ENCODE results near the gene RNF208.
"Not testable (repeated sequence)": the region's sequence is repeated elsewhere in the genome, so short reads cannot be mapped to it uniquely, and the experiment has no call there.

RNF208 gene, protein sequence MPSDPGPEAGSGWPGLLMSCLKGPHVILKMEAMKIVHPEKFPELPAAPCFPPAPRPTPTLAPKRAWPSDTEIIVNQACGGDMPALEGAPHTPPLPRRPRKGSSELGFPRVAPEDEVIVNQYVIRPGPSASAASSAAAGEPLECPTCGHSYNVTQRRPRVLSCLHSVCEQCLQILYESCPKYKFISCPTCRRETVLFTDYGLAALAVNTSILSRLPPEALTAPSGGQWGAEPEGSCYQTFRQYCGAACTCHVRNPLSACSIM

DNA sequence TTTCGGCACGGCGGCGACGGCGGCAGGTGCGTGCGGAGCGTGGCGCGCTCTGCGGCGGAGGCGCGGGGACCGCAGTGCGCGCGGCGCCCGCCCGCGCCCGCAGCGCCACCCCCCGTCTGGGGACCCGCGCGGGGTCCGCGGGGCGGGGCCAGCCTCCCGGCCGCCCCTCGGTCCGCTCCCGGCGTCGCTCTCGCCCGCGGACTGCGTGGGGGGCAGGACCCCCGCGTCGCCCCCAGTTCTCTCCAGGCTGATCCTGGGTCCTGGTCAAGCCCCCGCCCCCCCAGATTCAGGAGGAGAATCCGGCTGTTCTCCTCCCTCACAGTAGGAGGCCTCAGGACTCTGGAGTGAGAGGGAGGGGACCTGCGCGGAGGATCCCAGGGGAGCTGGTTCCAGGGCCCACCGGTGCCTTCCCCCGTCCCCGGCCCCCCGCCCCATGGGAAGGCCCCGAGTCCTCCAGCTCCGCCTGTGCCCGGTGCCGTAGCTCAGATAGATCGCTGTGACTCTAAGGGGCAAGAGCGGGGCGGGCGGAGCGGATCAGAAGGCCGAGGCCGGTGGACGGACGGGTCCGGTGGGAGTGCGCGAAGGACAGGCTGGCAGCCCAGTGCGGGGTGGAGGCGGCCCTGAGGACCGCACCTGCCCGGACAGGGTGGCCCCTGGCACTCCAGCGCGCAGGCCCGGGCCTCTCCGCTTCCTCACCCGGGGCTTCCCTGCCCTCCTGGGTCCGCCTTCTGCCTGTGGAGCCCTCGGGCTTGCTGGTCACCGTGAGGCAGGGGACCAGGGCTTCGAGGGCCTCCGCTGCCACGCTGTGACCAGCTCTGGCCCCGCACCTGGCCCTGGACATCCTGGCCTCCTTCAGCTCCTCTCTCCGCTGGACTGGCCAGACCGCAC, at the start of gene RNF208:
Gene RNF208 (minus strand): TSS at position 51 of the 888 bp plus-strand sequence. CDS start 1,028 bp downstream, outside the sequence.
- no peak for DNase-seq

DNA sequence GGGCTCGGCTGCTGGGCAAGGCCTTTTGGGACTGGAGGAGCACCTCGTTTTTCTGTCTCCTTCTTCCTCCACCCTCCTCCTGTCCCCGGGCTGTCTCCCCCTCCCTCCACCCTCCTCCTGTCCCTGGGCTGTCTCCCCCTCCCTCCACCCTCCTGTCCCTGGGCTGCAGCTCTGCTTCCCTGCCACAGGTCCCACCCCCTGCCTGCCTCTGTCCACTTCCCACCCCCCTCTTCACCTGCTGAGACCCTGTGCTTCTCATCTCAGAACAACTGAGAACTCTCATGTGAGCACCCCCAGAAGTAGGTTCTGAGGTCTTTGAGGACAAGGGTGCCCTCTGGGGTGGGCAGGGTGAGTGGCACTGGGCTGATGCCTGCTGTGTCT, 49.6 kb upstream of the RNF208 start:
- no peak for DNase-seq

DNA sequence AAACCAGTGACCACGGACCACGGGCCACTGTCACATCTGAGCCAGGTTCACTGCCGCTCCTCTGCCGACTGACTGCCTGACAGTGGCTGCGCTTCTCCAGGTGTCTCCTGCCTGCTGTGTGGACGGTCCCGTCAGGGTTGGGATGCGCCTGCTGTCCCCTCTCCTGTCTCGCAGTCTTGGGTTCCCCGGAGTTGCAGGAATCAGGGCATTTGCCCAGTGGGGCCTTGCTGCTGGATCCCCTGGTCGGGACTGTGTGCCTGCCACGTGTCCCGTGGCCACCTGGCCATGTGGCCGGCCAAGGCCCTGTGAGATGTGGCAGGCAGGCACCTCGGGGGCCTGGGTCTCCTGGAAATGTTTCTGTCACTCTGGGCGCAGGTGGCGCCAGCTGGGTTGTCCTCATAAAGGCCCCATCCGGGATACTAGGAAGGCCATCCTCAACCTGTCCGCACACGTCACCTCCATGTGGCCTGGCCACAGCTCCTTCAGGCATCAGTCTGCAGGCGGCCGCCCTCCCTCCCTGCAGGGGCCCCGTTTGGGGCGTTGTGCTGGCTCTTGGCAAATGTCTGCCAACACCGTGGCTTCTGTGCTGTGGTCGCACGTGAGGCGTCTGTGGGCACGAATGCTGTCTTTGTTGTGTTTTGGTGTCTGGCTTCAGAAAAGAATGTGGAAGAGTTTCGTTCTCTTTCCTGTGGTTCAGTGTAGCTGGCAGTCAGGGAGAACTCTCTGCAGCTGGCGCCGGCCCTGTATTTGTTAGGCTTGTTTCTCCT, 49.1 kb upstream of the RNF208 start:
- DNase-seq: no peak

DNA sequence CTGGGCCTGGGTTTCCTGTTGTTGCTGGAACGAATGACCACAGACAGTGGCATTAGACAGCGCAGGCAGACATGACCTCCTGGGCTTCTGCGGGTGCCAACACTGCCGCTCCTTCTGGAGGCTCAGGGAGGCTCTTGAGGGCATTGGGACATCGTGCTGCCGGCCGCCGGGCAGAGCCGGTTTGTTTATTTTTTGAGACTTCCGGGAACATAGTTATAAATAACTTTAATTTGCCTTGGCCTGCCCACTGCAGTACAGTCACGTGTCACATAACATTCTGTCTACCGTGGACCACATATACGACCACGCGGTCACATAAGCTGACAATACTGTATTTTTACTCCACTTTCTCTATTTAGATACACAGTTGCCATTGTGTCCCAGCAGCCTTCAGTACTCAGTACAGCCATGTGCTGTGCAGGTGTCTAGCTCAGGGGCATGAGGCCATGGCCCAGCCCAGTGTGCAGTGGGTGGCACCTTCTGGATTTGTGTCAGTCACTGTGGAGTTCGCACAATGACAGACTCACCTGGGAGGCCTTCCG, 47.3 kb upstream of the RNF208 start:
- DNase-seq: no peak

DNA sequence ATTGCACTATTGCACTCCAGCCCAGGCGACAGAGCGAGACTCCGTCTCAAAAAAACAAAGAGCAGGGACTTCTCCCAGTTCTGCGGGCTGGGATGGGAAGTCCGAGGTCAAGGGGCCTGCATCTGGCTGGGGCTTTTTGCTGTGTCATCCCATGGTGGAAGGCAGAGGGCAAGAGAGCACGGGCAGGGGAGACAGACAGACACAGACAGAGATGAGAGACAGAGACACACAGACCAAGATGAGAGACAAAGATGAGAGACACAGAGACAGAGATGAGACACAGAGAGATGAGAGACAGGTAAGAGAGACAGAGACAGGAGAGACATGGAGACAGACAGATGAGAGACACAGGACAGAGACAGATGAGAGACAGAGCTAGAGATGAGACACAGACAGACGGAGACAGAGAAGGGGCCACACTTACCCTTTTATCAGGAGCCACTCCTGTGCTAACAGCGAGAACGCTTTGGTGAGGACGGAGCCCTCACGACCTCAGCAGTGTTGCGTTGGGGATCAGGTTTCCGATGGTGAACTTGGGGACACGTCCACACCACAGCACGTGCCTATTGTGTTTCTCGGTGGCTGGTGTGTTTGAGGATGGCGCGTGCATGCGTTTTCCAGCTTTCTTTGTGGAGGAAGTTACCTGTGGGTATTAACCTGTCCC, 46.6 kb upstream of the RNF208 start:
- no peak for DNase-seq

DNA sequence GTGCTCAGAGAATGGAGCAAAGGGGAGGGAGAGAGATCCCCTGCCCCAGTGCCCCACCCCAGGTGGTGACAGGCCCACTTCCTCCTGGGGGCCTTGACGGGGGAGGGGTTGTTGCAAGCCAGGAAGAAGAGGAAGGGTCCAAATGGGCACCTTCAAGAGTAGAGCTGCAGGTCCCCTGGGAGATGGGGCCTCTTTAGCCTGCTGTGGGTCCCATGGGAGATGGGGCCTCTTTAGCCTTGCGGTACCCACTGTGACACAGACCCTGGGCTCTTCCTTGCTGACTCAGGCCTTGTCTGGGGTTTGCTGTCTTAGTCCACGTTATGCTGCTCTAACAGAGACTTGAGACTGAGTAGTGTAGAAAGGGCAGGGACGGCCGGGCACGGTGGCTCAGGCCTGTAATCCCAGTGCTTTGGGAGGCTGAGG, 45.9 kb upstream of the RNF208 start:
- DNase-seq: no peak

DNA sequence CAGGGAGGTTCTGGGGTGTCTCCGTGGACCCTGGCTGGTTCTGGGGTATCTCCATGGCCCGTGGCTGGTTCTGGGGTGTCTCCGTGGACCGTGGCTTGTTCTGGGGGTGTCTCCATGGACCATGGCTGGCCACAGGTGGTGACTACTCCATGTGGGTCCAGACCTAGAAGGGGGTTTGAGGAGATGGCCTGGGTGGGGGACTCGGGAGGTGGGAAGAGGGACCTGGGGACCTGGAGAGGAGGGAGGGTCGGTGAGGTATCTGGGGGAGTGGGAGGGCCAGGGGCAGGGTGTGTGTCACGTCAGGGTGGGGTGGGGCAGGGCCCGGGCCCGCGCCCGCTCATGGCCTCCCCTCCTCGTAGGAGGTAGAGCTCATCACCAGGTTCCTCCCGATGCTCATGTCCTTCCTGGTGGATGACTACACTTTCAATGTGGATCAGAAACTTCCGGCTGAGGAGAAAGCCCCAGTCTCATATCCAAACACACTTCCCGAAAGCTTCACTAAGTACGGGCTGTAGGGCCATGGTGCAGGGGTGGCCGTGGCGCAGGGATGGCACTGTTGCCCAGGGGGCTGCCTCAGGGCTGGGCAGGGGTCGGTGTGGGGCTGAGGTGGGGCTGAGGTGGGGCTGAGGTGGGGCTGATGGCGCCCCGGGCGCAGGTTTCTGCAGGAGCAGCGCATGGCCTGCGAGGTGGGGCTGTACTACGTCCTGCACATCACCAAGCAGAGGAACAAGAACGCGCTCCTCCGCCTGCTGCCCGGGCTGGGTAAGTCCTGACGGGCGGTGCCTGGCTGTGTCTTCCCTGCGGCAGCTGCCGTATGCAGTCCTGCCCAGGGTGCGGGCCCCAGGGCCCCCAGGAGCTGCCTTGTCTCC, 44.8 kb upstream of the RNF208 start:
- DNase-seq: no peak

DNA sequence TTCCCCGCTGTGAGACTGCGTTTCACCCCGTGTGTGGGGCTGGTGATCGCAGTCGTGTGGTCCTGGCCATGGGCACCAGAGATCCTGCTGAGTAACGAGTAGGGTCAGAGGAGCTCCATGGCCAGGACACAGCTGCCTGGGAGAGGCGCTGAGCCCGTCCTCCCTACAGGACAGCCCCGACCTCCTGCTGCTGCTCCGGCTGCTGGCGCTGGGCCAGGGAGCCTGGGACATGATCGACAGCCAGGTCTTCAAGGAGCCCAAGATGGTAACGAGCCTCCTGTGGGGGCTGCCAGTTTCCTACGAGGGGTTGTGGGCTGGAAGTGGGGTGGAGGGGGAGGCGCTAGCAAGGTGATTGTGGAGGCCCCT, 44.1 kb upstream of the RNF208 start:
- DNase-seq: no peak

DNA sequence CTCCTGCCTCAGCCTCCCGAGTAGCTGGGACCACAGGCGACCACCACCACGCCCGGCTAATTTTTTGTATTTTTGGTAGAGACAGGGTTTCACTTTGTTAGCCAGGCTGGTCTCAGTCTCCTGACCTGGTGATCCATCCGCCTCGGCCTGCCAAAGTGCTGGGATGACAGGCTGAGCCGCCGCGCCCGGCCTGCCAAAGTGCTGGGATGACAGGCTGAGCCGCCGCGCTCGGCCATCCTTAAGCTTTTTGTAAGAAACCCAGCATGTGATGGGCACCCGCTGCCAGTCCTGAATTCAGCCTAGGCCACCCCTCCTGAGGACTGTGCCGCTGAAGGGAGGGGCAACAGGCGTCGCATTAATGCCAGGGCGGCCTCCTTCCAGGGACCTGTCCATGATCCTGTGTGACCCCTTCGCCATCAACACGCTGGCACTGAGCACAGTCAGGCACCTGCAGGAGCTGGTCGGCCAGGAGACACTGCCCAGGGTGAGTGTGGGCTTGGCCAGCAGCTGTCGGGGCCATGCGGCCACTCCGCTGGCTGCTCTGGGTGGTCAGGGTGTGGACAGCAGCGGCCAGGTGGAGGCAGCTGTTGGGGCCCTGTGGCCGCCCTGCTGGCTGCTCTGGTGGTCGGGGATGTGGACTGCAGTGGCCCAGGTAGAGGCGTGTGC, 43.6 kb upstream of the RNF208 start:
- no peak for DNase-seq

DNA sequence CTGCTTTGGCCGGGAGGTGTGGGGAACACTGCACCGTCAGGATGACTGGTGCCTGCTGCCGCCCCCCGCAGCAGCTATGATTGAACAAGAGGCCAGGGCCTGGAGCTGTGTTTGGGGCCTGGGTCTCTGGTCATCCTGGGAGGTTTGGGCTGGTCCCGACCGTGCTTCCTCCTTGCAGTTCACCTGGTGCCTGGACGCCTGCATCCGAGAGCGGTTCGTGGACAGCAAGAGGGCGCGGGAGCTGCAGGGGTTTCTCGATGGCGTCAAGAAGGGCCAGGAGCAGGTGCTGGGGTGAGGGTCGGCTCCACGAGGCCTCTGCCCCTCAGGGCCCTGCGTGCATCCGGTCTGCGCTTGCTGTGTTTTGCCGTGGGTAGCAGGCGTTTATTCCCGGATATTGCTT, 42.0 kb upstream of the RNF208 start:
- no peak for DNase-seq

DNA sequence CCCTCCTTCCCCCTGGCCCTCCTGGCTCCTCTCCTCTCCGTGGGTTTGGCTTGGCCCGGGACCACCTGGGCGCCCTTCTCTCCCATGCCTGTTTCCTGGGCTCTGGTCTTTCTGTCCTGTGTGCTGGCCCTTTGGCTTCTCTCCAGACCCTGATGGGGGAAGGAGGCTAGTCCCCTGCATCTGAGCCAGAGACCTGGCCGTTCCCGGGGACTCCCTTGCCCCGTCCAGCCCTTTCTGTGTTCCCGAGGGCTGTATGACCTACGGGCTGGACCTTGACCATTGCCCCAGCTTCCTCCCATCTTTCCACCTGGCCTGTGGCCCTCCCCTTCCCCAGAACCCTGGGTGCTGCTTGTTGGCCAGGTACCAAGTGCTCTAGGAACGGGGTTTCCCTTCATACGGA, 41.5 kb upstream of the RNF208 start:
- no peak for DNase-seq

DNA sequence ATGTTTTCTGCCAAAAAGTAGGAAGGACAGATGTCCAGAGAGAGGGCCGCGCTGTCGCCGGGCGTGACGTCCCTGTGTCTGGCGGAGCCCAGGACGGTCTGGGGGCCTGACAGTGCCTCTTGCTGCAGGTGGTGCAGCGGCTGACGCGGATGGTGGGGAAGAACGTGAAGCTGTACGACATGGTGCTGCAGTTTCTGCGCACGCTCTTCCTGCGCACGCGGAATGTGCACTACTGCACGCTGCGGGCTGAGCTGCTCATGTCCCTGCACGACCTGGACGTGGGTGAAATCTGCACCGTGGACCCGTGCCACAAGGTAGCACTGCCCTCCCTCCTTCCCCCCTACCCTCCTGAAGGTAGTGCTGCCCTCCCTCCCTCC, 40.9 kb upstream of the RNF208 start:
- DNase-seq: no peak

DNA sequence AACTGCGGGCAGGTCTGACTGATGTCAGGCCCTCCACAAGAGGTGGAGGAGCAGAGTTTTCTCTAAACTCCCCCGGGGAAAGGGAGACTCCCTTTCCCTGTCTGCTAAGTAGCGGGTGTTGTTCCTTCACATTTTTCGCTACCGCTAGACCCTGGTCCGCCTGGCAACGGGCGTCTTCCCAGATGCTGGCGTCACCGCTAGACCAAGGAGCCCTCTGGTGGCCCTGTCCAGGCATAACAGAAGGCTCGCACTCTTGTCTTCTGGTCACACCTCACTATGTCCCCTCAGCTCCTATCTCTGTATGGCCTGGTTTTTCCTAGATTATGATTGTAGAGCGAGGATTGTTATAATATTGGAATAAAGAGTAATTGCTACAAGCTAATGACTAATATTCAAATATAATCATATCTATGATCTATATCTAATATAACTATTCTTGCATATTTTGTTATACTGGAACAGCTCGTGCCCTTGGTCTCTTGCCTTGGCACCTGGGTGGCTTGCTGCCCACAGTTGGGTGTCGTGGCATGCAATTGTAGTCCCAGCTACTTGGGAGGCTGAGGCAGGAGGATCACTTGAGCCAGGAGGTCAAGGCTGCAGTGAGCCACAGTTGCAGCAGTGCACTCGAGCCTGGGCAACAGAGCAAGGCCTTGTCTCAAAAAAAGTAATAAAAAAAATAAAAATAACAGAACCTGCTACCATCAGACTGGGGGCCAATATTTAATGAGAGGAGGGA, 40.3 kb upstream of the RNF208 start:
- DNase-seq: not testable (repeated sequence)

DNA sequence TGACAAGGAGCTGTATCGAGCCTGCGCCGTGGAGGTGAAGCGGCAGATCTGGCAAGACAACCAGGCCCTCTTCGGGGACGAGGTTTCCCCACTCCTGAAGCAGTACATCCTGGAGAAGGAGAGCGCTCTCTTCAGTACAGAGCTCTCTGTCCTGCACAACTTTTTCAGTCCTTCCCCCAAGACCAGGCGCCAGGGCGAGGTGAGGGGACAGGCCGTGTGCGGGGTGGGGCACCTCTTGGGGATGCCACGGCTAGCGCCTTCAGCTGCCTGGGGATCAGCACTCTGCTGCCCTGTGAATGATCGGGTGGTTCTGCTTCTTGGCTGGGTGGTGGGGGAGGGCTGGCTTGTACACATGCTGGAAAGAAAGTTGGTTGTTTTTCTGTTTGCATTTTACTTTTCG, 34.8 kb upstream of the RNF208 start:
- DNase-seq: no peak

DNA sequence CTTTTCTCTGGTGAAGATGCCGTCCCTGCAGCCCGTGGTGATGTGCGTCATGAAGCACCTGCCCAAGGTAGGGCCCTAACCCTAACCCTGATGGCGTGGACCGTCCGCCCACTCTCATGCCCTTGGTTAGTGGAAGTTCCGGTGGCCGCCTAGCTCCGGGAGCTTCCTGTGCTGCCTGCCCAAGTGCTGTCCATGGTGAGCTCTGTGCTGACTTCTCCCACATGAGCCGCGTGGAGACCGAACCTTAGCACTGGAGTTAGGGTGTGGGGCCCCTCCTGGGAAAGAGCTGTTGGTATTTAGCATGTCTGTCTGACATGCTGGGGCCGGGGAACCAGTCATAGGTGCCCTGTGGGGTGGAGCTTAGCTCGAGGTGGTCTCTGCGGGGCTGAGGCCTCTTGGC, 34.3 kb upstream of the RNF208 start:
- DNase-seq: no peak

DNA sequence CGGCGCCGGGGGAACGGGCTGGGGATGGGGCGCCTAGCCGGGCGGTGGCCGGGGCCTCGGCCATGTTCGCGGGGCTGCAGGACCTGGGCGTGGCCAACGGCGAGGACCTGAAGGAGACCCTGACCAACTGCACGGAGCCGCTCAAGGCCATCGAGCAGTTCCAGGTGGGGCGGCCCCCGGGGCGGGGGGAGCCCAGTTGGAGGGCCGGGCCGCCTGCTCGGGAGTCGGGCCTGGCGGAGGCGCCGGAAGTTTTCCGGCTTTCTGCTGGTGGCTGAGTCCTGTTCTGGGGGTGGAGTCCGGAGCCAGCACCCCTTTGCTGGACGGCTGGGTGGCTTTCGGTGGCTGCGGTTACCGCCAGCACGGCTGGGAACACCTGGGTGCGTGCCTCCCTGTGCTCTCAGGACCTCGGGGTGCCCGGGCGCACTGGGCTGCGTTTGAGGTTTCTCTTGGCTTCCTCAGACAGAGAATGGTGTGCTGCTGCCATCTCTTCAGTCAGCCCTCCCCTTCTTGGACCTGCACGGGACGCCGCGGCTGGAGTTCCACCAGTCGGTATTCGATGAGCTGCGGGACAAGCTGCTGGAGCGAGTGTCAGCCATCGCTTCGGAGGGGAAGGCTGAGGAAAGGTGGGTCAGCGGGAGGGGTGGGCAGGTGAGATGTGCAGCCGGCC, 33.5 kb upstream of the RNF208 start:
- peak in 1 of 2 experiments; percentile 13 for DNase-seq

DNA sequence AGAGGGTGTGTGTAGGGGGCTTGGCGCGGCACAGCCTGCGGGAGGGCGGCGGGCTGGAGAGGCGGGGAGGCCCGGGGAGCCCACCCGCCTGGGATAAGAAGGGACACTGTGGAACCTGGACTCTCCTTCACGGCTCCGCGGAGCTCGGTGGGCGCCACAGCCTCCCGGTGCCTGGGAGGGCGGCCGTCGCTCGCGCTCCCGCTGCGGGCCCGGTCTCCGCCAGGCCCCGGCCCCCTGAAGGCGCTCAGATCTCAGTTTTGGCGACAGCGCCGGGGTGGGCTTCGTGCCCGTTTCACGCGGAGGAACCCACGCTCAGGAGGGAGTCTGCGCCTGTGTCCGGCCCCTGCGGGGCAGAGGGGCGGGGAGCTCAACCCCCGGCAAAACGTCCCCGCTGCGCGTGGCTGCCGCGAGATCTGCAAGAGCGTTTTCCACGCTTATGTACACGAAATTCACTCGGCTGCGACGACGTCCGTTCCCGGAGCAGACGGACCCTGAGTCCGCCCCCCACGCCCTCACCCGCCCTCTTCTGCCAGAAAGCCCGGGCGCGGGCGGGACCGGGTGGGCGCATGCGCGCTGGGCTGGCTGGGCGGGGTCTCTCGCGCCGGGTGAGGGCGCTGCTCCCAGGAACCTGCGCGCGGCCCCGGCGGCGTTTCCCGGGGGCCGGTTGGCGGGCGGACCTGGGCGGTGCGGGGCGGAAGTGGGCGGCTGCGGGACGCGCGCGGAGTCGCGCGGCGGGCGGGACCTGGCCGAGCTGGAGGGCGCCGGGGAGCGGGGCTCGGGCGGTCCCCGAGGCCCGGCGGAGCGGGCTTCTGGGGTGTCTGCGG, 32.8 kb upstream of the RNF208 start, which contains the start of gene NELFB:
Gene NELFB (plus strand): TSS at position 704 of the 824 bp plus-strand sequence.
- peak; percentile 54 to 68 for DNase-seq

DNA sequence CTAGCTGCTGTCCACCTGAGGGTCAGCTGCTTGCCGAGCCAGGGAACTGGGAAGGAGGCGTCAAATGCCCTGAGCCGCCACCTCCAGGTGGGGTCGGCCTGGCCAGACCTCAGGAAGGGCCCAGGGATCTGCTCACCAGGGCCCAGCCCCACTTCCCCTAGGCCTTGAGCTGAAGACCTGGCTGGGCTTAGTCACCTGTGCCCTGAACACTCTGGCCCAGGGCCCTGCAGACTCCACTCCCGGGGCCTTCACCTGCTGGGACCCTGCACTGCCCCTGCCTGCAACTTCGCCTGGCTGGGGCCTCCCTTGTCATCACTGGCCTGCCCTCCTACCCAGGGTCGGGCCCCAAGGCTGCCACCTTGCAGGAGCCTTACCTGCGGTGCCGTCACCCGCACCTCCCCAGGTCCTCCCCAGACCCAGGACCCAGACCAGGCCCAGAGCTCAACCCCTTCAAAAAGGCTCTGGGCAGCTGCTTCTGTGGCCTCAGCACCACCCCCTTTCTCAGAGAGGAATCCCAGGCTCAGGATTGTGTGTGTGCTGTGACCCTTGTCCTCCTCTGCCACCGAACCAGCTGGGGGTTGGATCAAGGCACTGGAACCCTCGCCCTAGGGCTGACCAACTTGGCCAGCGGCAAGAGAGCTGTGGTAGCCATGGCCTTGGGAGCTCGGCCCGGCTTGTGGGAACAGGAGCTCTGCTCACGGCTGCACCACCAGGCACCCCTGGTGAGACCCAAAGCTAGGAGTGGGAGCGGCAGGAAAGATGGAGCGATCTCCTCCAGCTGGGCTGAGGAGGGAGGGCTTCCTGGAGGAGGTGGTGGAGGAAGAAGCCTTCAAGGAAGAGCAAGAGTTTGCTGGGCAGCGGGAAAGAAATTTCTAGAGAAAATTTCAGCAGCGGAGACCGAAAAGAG, 31.9 kb upstream of the RNF208 start:
- DNase-seq: no peak

Data from AML-193 (cell line).